HCT116 (cell line): ENCODE data around the gene LYPD5.

Experiments used
- CTCF ChIP-seq, 3 experiments: fragments of 200-600 bp in 1 of 3; sonication (generic) in 1 of 3; IDR thresholded peaks in 2 of 3; conservative IDR thresholded peaks in 1 of 3; 2 replicates each; pipeline ENCODE4 v1.5.1; 2012 to 2017; ENCODE audit warnings: low read depth in 2 of 3, low read length in 2 of 3, antibody characterized with exemption in 1 of 3, borderline replicate concordance in 1 of 3, control low read depth in 1 of 3, mild to moderate bottlenecking in 1 of 3, mixed read lengths in 1 of 3, mixed run types in 1 of 3, moderate library complexity in 1 of 3; ENCODE audit not compliant: insufficient read depth in 1 of 3
- ELF1 ChIP-seq: IDR thresholded peaks from 2 replicates; pipeline ENCODE4 v1.6.1; 2012; ENCODE audit warnings: low read depth, borderline replicate concordance
- EZH2 ChIP-seq: fragments of 200-600 bp; sonication (generic); IDR thresholded peaks from 2 replicates; pipeline ENCODE4 v1.6.1; 2017; ENCODE audit warnings: antibody characterized with exemption, mixed run types
- POLR2AphosphoS5 ChIP-seq: IDR thresholded peaks from 2 replicates; pipeline ENCODE4 v1.6.1; 2011; ENCODE audit warnings: mild to moderate bottlenecking, low read depth, low read length, moderate library complexity
- RAD21 ChIP-seq: IDR thresholded peaks from 2 replicates; pipeline ENCODE4 v1.6.1; 2012; ENCODE audit warnings: low read depth, mild to moderate bottlenecking
- SIN3A ChIP-seq: IDR thresholded peaks from 2 replicates; pipeline ENCODE4 v1.6.1; 2012; ENCODE audit warnings: low read depth
- TCF7L2 ChIP-seq: IDR thresholded peaks from 2 replicates; pipeline ENCODE4 v1.7.0; 2011; ENCODE audit warnings: borderline replicate concordance, inconsistent platforms; ENCODE audit not compliant: insufficient read depth, insufficient read length; ENCODE audit errors: extremely low read depth

GRCh38 chr19:43781630-43782310, 20.5 kb downstream of the LYPD5 start:
- TF ChIP-seq TCF7L2 (no peak), CTCF (IDR thresholded peaks at IDR 0.05 in 2 of 3, conservative IDR thresholded peaks at IDR 0.05 in 1 of 3; ENCODE audit: borderline replicate concordance in 1 of 3, insufficient read depth in 1 of 3, low read depth in 2 of 3, low read length in 2 of 3) (no peak), ELF1 (no peak), RAD21 (no peak), POLR2AphosphoS5 (no peak), EZH2 (no peak), SIN3A (no peak)
